H1 (cell line): Measurements from ENCODE around the gene POU2F1. TPM values are rescaled to one million over a fixed set of nuclear protein-coding genes. Genes with fewer than 3 reads are reported as not detected.

Source experiments
- CTCF ChIA-PET: fragments of 300-600 bp; sonication (Branson Sonifier 250); formaldehyde crosslinking; loops from one replicate; lab custom pipeline; 2021; ENCODE audit not compliant: partially characterized antibody; lab: Charles Lee
- POLR2A ChIA-PET: fragments of 300-600 bp; sonication (Branson Sonifier 250); formaldehyde crosslinking; loops from one replicate; lab custom pipeline; 2021; ENCODE audit warnings: inconsistent platforms; ENCODE audit not compliant: partially characterized antibody; lab: Charles Lee
- DNase-seq, 2 experiments: peaks; one replicate each; pipeline versions ENCODE4 v3.0.0 to v3.0.0-alpha.2; 2010 to 2022; ENCODE audit warnings: low spot score in 2 of 2, low read depth in 1 of 2, mixed read lengths in 1 of 2
- FAIRE-seq: peaks from 2 replicates; lab custom pipeline; 2011; peaks lifted over from hg19 to GRCh38; lab: Jason Lieb, UNC
- H2AFZ ChIP-seq: 2 replicates; pipeline ENCODE4 v1.8.1; 2012; ENCODE audit warnings: low read length, inconsistent platforms
- H2AK5ac ChIP-seq: 2 replicates; pipeline ENCODE4 v1.6.1; 2013; ENCODE audit warnings: low read depth, low read length
- H2BK120ac ChIP-seq: replicated peaks from 2 replicates; pipeline ENCODE3; 2013; ENCODE audit warnings: low read depth, low read length, inconsistent platforms
- H2BK12ac ChIP-seq: 2 replicates; pipeline ENCODE4 v1.6.1; 2013; ENCODE audit warnings: low read depth, low read length
- H2BK15ac ChIP-seq: 2 replicates; pipeline ENCODE4 v1.6.1; 2013; ENCODE audit warnings: low read length
- H2BK20ac ChIP-seq: 2 replicates; pipeline ENCODE4 v1.6.1; 2013; ENCODE audit warnings: low read length
- H2BK5ac ChIP-seq: 2 replicates; pipeline ENCODE4 v1.6.1; 2013; ENCODE audit warnings: low read depth, low read length
- H3K14ac ChIP-seq: 2 replicates; pipeline ENCODE4 v1.6.1; 2013; ENCODE audit warnings: inconsistent platforms; ENCODE audit not compliant: insufficient read length
- H3K18ac ChIP-seq: 2 replicates; pipeline ENCODE4 v1.6.1; 2013; ENCODE audit warnings: low read length; ENCODE audit errors: extremely low read depth
- H3K23ac ChIP-seq: 2 replicates; pipeline ENCODE4 v1.6.1; 2013; ENCODE audit warnings: inconsistent platforms; ENCODE audit not compliant: insufficient read length
- H3K23me2 ChIP-seq: 2 replicates; pipeline ENCODE4 v1.6.1; 2013; ENCODE audit warnings: low read depth, low read length
- H3K27ac ChIP-seq: 2 replicates; pipeline ENCODE4 v1.6.1; 2011; ENCODE audit warnings: low read depth, low read length, inconsistent platforms
- H3K27me3 ChIP-seq, 4 experiments: replicated peaks in 1 of 4; 1 replicate in 1 of 4; 2 replicates in 3 of 4; pipeline versions ENCODE4 v1.6.1 to v1.8.1; 2011 to 2013; ENCODE audit warnings: low read length in 3 of 4, mild to moderate bottlenecking in 3 of 4, inconsistent platforms in 2 of 4, mixed read lengths in 2 of 4, moderate library complexity in 1 of 4; ENCODE audit not compliant: control insufficient read depth in 3 of 4, insufficient read depth in 3 of 4; ENCODE audit errors: extremely low read depth in 1 of 4
- H3K36me3 ChIP-seq, 4 experiments: 2 replicates each; pipeline versions ENCODE4 v1.6.1 to v1.8.1; 2011 to 2013; ENCODE audit warnings: mild to moderate bottlenecking in 4 of 4, low read length in 3 of 4, moderate library complexity in 2 of 4, control low read depth in 1 of 4, inconsistent platforms in 1 of 4; ENCODE audit not compliant: insufficient read depth in 4 of 4, control insufficient read depth in 2 of 4
- H3K4ac ChIP-seq: replicated peaks from 2 replicates; pipeline ENCODE3; 2013; ENCODE audit warnings: low read length, low read depth, mixed read lengths, inconsistent platforms; ENCODE audit not compliant: insufficient read length
- H3K4me1 ChIP-seq, 4 experiments: replicated peaks in 1 of 4; 1 replicate in 1 of 4; 2 replicates in 3 of 4; pipeline versions ENCODE4 v1.6.1 to v1.8.1; 2011 to 2013; ENCODE audit warnings: low read length in 3 of 4, inconsistent platforms in 2 of 4, mixed read lengths in 1 of 4; ENCODE audit not compliant: insufficient read depth in 4 of 4, control insufficient read depth in 3 of 4
- H3K4me2 ChIP-seq, 2 experiments: 2 replicates each; pipeline versions ENCODE4 v1.6.1 to v1.8.1; 2011 to 2013; ENCODE audit warnings: low read depth in 2 of 2, low read length in 2 of 2, control low read depth in 1 of 2, inconsistent platforms in 1 of 2, mild to moderate bottlenecking in 1 of 2; ENCODE audit not compliant: insufficient read depth in 1 of 2
- H3K4me3 ChIP-seq, 4 experiments: fragments of 200-600, 300-600 bp in 1 of 4; sonication (generic), shearing (Covaris generic), sonication (Bioruptor Twin) in 1 of 4; 2 replicates each; pipeline versions ENCODE4 v1.5.1 to v1.8.1; 2011 to 2016; ENCODE audit warnings: low read length in 4 of 4, low read depth in 3 of 4, control low read depth in 2 of 4, inconsistent platforms in 2 of 4, mild to moderate bottlenecking in 2 of 4, mixed read lengths in 1 of 4, moderate library complexity in 1 of 4; ENCODE audit not compliant: insufficient read depth in 2 of 4; ENCODE audit errors: extremely low read depth in 1 of 4
- H3K56ac ChIP-seq: replicated peaks from 2 replicates; pipeline ENCODE3; 2013; ENCODE audit warnings: low read depth, mild to moderate bottlenecking, mixed read lengths, low read length, inconsistent platforms; ENCODE audit not compliant: insufficient read length
- H3K79me1 ChIP-seq: 2 replicates; pipeline ENCODE4 v1.6.1; 2013; ENCODE audit warnings: low read depth, low read length, control low read depth
- H3K79me2 ChIP-seq, 2 experiments: 2 replicates each; pipeline versions ENCODE4 v1.6.1 to v1.8.1; 2012 to 2013; ENCODE audit warnings: low read length in 2 of 2, mild to moderate bottlenecking in 2 of 2, inconsistent platforms in 1 of 2; ENCODE audit not compliant: insufficient read depth in 2 of 2, control insufficient read depth in 1 of 2
- H3K9ac ChIP-seq, 4 experiments: replicated peaks in 1 of 4; 1 replicate in 1 of 4; 2 replicates in 3 of 4; pipeline versions ENCODE4 v1.6.1 to v1.8.1; 2011 to 2013; ENCODE audit warnings: low read depth in 3 of 4, low read length in 3 of 4, control low read depth in 2 of 4, mild to moderate bottlenecking in 2 of 4, moderate library complexity in 2 of 4, inconsistent platforms in 1 of 4; ENCODE audit errors: extremely low read depth in 1 of 4
- H3K9me3 ChIP-seq, 2 experiments: 2 replicates each; pipeline versions ENCODE4 v1.6.1 to v1.8.1; 2012 to 2013; ENCODE audit warnings: mild to moderate bottlenecking in 2 of 2, moderate library complexity in 2 of 2, control low read depth in 1 of 2, inconsistent platforms in 1 of 2, low read depth in 1 of 2, low read length in 1 of 2, mixed read lengths in 1 of 2; ENCODE audit not compliant: insufficient read depth in 2 of 2
- H4K20me1 ChIP-seq, 2 experiments: replicated peaks in 1 of 2; 2 replicates each; pipeline versions ENCODE3 to v1.8.1; 2011 to 2013; ENCODE audit warnings: inconsistent platforms in 2 of 2, low read length in 2 of 2, mild to moderate bottlenecking in 1 of 2; ENCODE audit not compliant: insufficient read depth in 2 of 2, control insufficient read depth in 1 of 2
- H4K5ac ChIP-seq: 2 replicates; pipeline ENCODE4 v1.6.1; 2013; ENCODE audit warnings: low read length, low read depth, mixed read lengths, inconsistent platforms; ENCODE audit not compliant: insufficient read length
- H4K8ac ChIP-seq: 2 replicates; pipeline ENCODE4 v1.8.0; 2013; ENCODE audit warnings: mild to moderate bottlenecking, moderate library complexity, low read length, inconsistent platforms; ENCODE audit not compliant: insufficient read depth; ENCODE audit errors: extremely low read depth
- H4K91ac ChIP-seq: replicated peaks from 2 replicates; pipeline ENCODE3; 2013; ENCODE audit warnings: low read length, mixed read lengths, inconsistent platforms; ENCODE audit not compliant: insufficient read length
- CBX5 ChIP-seq: fragments of 300-800, 300-1000 bp; sonication (generic); IDR thresholded peaks from 2 replicates; pipeline ENCODE4 v1.7.1; 2016; ENCODE audit warnings: antibody characterized with exemption, low read length, low read depth
- CREB1 ChIP-seq: IDR thresholded peaks from 2 replicates; pipeline ENCODE4 v1.6.1; 2012; ENCODE audit warnings: inconsistent platforms
- GTF2F1 ChIP-seq: IDR thresholded peaks from 2 replicates; pipeline ENCODE4 v1.6.1; 2012; ENCODE audit warnings: low read depth, low read length, improper control_type of control experiment, borderline replicate concordance
- NANOG ChIP-seq: IDR thresholded peaks from 2 replicates; pipeline ENCODE4 v1.6.1; 2011; ENCODE audit warnings: low read length, low read depth, mild to moderate bottlenecking, inconsistent platforms; ENCODE audit not compliant: insufficient read depth, poor library complexity, severe bottlenecking
- PHF8 ChIP-seq: fragments of 200-600 bp; sonication (generic); conservative IDR thresholded peaks from 2 replicates; pipeline ENCODE4 v1.7.1; 2012; ENCODE audit warnings: low read depth, mild to moderate bottlenecking, inconsistent platforms, low read length, moderate library complexity
- RXRA ChIP-seq: IDR thresholded peaks from 2 replicates; pipeline ENCODE4 v1.6.1; 2011; ENCODE audit warnings: low read depth, mild to moderate bottlenecking, low read length, moderate library complexity; ENCODE audit not compliant: insufficient read depth
- SP1 ChIP-seq: IDR thresholded peaks from 2 replicates; pipeline ENCODE4 v1.6.1; 2011; ENCODE audit warnings: low read depth, low read length
- TBP ChIP-seq: IDR thresholded peaks from 2 replicates; pipeline ENCODE4 v1.6.1; 2011; ENCODE audit warnings: low read depth, low read length, improper control_type of control experiment
- YY1 ChIP-seq: IDR thresholded peaks from 2 replicates; pipeline ENCODE4 v1.6.1; 2011; ENCODE audit warnings: low read depth, mild to moderate bottlenecking, low read length
- WGBS, 2 experiments: shearing (Covaris generic) in 1 of 2; methylation state at CpG; one replicate each; pipeline versions ENCODE4 v1.1.6 to v1.1.7; 2013 to 2015; ENCODE audit warnings: low lambda C conversion rate in 2 of 2, mixed read lengths in 2 of 2, inconsistent platforms in 1 of 2, low coverage in 1 of 2, missing lambda C conversion rate in 1 of 2; ENCODE audit not compliant: insufficient replicate concordance in 2 of 2, insufficient coverage in 1 of 2, insufficient read length in 1 of 2; ENCODE audit errors: extremely low coverage in 1 of 2, missing lambda C conversion rate in 1 of 2; 5-methylcytosine and 5-hydroxymethylcytosine counted together
- polyA plus RNA-seq, 7 experiments: library from polyadenylated mRNA; depleted of rRNA in 3 of 7; stranded (reverse) in 5 of 7; unstranded in 2 of 7; fragments of >200 nt in 5 of 7; fragments of 200-250 nt in 2 of 7; gene quantifications; 1 replicate in 5 of 7; 2 replicates in 1 of 7; 4 replicates in 1 of 7; pipeline versions ENCODE4 v1.2.1 to v1.2.3, GENCODE V29; 2011 to 2013; ENCODE audit warnings: missing spikeins in 2 of 7, mixed read lengths in 2 of 7
- total RNA-seq: library from RNA; stranded (reverse); fragmentation: NEBNext Ultra II Directional; extraction: Animal tissue kit (Norgen Biotek cat#: 25700); gene quantifications from 2 replicates; pipeline ENCODE4 v1.2.1, GENCODE V29; 2021
- TF ChIP-seq, protein P1 (sequence below): IDR thresholded peaks from 2 replicates; pipeline ENCODE4 v1.6.1; 2011; ENCODE audit warnings: low read depth, mild to moderate bottlenecking, low read length; ENCODE audit not compliant: insufficient read depth
- TF ChIP-seq, protein P2 (sequence below), 3 experiments: IDR thresholded peaks; 1 replicate in 2 of 3; 2 replicates in 1 of 3; pipeline versions ENCODE4 v1.5.1 to v1.6.1; 2011; ENCODE audit warnings: low read length in 3 of 3, mild to moderate bottlenecking in 3 of 3, inconsistent platforms in 2 of 3, low read depth in 1 of 3, moderate library complexity in 1 of 3; ENCODE audit not compliant: insufficient read depth in 1 of 3; ENCODE audit errors: control extremely low read depth in 1 of 3

POU2F1 gene
- total and polyA plus RNA-seq, 2 of the 8 experiments (the other 6 are each of a cell fraction or from before 2014, with no cell fraction given) = 37.0 to 57.2 TPM

DNA sequence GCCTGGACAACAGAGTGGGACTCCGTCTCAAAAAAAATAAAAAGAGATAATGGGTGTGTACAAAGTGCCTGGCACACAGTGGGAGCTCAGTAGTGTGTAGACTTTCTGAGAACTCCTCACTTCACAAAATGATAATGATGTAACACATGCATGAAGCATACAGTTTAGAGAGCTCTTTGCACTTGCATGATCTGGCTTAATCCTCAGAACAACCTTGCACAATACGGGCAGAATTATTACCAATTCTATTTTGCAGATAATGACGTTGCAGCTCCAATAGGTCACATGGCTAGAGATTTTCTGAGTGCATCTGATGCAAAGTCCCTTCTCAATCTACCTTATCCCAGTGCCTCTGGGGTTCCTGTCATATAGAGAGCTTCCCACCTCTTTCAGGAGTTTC, 226.3 kb downstream of the POU2F1 start:
- no peak overlapping the region for H3K18ac ChIP-seq
- whole genome bisulfite sequencing, 2 experiments = 88% methylated on average over 3 of the region's 3 CpGs; no CpG with 5 or more reads in 1 of the 2 experiments
- H3K4me3 ChIP-seq = no peak overlapping the region
- ChIA-PET CTCF (interaction anchor here (0.6 to 2.1 kb wide), 13 partner anchors 8 to 388 kb away, joined by 3 to 16 read pairs (median 4); no protein-coding TSS in a partner anchor), POLR2A (interaction anchor here (0.9 to 1.1 kb wide), 2 partner anchors 8 to 43 kb away, joined by 4 read pairs; no protein-coding TSS in a partner anchor)
- no peaks in the 10 kb centered on the region for H3K36me3 ChIP-seq
- no peaks in the 10 kb centered on the region for H4K20me1 ChIP-seq
- H3K9ac ChIP-seq = no peak overlapping the region; a peak in 1 of 7 replicates
- no peak overlapping the region for H2AK5ac ChIP-seq
- no peak overlapping the region for H2BK20ac ChIP-seq
- no peak overlapping the region for H3K4ac ChIP-seq
- H4K8ac ChIP-seq = no peak overlapping the region
- H3K4me1 ChIP-seq = peaks cover 0 to 4% (median 2%) of the 10 kb centered on the region in 4 experiments; a peak in 5 of 7 replicates
- no peak overlapping the region for H2BK120ac ChIP-seq
- no peak overlapping the region for H4K91ac ChIP-seq
- no peak overlapping the region for H3K23ac ChIP-seq
- no peak for DNase-seq
- no peak overlapping the region for H2BK12ac ChIP-seq
- FAIRE-seq = no peak
- H3K27ac ChIP-seq = no peak overlapping the region
- no peaks in the 10 kb centered on the region; a peak in 1 of 7 replicates for H3K27me3 ChIP-seq
- H2BK15ac ChIP-seq = peak overlapping the region; percentile 37; the same call in 1 of the 2 replicates
- no peaks in the 10 kb centered on the region for H3K79me2 ChIP-seq
- H3K79me1 ChIP-seq = no peaks in the 10 kb centered on the region
- no peak overlapping the region for H4K5ac ChIP-seq
- H3K23me2 ChIP-seq = no peaks in the 10 kb centered on the region
- H3K14ac ChIP-seq = no peak overlapping the region
- H2AFZ ChIP-seq = no peak overlapping the region
- H3K56ac ChIP-seq = no peak overlapping the region
- no peak overlapping the region for H3K4me2 ChIP-seq
- H3K9me3 ChIP-seq = no peaks in the 10 kb centered on the region
- no peak overlapping the region for H2BK5ac ChIP-seq
- TF ChIP-seq CREB1 = no peak
- no peak for TF ChIP-seq PHF8
- no peak for TF ChIP-seq TBP
- TF ChIP-seq SP1 = no peak
- no peak for TF ChIP-seq RXRA
- no peak for TF ChIP-seq YY1
- no peak for TF ChIP-seq NANOG
- TF ChIP-seq CBX5 = no peak
- TF ChIP-seq, protein P1, sequence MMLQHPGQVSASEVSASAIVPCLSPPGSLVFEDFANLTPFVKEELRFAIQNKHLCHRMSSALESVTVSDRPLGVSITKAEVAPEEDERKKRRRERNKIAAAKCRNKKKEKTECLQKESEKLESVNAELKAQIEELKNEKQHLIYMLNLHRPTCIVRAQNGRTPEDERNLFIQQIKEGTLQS = no peak
- TF ChIP-seq GTF2F1 = no peak
- TF ChIP-seq, protein P2, sequence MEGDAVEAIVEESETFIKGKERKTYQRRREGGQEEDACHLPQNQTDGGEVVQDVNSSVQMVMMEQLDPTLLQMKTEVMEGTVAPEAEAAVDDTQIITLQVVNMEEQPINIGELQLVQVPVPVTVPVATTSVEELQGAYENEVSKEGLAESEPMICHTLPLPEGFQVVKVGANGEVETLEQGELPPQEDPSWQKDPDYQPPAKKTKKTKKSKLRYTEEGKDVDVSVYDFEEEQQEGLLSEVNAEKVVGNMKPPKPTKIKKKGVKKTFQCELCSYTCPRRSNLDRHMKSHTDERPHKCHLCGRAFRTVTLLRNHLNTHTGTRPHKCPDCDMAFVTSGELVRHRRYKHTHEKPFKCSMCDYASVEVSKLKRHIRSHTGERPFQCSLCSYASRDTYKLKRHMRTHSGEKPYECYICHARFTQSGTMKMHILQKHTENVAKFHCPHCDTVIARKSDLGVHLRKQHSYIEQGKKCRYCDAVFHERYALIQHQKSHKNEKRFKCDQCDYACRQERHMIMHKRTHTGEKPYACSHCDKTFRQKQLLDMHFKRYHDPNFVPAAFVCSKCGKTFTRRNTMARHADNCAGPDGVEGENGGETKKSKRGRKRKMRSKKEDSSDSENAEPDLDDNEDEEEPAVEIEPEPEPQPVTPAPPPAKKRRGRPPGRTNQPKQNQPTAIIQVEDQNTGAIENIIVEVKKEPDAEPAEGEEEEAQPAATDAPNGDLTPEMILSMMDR (IDR thresholded peaks at IDR 0.05; ENCODE audit: control extremely low read depth in 1 of 3, insufficient read depth in 1 of 3, low read depth in 1 of 3, low read length in 3 of 3) = no peak
